ENCODE data around the gene HK1. TPM values are rescaled to one million over a fixed set of nuclear protein-coding genes. Genes with fewer than 3 reads are reported as not detected.
"Not testable (repeated sequence)": the region's sequence is repeated elsewhere in the genome, so short reads cannot be mapped to it uniquely, and the experiment has no call there.

HK1 gene
- total RNA-seq (ENCODE audit: insufficient read depth, low replicate concordance): 57.3 TPM

DNA sequence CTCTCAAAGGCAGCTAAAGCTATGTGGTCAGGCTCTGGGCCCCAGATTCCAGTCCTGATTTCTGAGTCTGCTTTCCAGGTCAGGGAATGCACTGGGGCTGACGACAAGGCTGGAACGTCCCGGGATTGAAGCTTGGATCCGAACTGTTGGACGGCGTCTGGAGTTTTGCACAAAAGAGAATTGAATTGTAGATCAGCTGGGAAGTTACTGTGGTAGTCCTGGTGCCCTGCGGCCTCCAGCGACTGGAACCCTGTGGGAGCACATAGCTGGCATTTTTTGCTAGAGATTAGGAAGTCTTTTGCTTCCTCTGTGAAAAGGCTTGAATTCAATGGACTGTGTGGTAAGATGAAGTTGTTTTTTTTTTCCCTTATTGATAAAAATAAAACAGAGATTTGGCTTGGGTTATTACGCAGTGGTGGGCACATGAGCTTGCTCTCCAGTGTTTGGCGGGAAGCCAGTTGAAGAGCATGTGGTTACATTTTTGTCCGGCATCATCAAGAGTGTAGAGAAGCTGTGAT lies at the start of gene HK1:
Gene HK1, plus strand, starts transcription at position 51 of the 518 bp plus-strand sequence.
- DNase-seq (ENCODE audit: low spot score): peak; percentile 52

DNA sequence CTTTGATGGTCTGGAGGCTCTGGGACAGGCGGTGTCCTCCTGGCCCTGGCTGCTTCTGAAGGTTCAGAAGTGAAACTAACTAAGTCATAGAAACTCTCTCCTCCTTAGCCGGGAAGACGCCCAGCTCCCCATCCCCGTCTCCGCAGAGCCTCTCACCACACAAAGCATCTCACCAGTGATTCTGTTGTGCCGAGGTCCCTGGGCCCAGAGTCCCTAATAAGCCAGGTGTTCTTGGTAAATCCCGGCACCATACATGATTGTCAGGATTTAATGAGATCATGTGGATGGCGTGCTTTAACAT lies 48.7 kb upstream of the HK1 start:
- DNase-seq (ENCODE audit: low spot score): no peak

DNA sequence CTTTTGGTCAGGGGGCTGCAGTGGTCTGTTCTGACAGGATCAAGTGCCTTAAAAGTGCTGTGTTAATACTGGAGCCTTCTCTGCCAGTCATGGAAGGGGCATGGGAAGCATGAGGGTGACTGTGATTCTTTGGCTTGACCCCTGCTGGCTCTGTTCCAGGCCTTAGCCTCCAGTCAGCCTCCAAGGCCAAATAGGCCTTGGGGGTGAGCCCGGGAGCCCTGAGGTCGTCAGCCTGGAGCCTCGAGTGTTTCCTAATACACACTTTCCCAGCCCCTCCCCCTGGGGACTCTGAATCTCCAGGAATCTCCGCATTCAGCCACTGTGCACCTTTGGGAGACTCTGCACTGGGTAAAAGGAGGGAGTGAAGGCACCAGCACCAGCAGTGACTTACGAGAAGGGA lies 48.2 kb upstream of the HK1 start:
- no peak for DNase-seq (ENCODE audit: low spot score)

DNA sequence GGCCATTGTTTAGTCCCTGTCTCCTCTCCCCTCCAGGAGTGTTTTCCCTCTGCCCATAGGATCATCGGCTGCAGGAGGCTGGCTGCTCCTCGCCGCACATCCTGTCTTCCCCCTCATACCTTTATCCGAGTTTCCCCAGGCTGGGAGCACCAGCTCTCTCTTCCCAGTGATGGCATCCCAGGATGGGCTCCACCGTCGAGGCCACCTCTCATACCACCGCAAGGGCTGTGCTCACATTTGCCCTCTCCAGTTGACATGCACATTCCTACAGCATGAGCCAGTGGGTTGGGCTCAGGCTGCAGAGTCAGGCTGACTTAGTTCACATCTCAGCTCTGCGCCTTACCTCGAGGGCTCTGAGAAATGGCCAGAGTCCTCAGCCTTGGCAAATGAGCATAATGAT lies 46.0 kb upstream of the HK1 start:
- peak; percentile 69 for DNase-seq (ENCODE audit: low spot score)

DNA sequence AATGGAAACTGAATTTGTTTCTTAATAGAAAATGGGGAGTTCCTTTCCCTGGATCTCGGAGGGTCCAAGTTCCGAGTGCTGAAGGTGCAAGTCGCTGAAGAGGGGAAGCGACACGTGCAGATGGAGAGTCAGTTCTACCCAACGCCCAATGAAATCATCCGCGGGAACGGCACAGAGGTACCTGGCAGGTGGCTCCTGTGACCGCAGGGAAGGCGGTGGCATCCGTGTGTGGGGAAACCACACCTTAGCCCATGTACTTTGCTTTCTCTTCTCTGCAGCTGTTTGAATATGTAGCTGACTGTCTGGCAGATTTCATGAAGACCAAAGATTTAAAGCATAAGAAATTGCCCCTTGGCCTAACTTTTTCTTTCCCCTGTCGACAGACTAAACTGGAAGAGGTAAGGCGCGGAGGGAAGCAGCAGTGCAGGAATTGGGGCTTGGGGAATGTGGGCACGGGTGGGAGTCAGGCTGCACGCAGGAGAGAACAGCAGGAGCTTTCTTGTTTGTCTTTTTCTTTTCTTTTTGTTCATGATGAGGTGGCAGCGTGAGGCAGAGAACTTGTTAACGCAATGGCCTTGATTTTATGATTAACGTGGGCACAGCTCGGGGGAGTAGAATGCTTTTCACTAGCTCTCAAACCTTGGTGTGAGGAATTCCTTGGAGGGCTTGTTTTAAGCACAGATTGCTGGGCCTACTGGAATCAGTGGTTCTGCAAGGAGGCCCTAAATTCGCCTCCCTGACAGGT lies 45.4 kb upstream of the HK1 start:
- DNase-seq (ENCODE audit: low spot score): no peak

DNA sequence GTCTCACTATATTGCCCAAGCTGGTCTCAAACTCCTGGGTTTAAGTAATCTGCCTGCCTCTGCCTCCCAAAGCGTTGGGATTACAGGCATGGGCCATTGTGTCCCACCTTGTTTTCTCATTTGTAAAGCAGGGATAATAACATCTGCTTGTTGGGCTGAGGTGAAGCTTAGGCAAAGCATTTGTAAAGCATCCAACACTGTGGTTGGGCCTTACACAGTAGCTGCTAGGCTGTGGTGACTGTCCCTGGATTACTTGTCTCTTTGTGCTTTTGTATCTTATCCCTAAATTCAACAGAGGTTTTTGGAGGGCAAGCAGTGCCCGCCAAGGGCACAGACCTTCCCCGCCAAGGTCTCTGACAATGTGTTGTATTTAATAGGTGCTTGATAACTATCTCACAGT lies 43.8 kb upstream of the HK1 start:
- no peak for DNase-seq (ENCODE audit: low spot score)

DNA sequence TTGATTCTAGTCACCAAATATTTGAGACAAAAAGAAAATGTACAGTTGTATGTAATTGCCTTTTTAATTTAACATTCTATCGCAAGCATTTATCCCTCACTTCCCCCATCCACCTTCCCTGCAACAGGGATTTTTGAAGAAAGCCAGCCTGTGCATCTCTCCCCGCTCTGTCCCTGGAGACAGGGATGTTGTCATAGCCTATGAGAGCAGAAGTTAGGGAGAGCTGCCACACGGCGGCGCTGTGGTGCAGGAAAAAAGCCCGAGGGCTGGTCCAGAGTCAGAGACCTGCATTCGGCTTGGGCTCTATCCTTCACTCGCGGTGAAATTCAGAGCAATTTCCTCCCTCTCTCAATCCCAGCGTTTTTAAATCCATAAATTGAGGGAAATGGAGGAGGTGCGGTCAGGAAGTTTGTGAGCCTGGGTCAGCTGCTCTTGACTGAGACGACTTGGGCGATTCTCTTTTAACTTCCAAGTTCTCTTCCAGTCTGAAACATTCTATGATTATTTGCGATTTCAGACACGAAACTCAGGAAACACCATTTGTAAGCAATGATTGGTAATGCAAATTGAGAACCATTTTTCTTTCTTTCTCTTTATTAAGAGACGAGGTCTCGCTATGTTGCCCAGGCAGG lies 40.7 kb upstream of the HK1 start:
- DNase-seq (ENCODE audit: low spot score): peak; percentile 90

DNA sequence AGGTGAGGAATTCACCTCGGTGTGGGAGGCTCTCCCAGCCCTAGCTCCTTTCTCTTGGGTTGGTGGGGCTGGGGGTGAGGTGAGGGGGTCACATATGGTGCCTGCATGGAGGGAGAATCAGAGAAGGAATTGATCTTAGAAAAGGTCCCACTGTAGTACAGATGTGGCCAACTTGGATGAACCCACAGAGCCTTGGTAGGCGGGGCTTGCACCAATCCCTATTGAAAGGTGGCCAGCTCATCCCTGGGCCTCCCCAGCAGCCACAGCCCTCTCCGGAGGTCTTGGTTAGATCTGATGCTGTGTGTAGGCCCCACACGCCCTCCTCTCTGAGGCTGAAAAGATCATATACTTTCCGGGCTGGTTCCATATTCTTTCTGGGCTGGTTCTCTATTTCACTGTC lies 39.2 kb upstream of the HK1 start:
- DNase-seq (ENCODE audit: low spot score): no peak

DNA sequence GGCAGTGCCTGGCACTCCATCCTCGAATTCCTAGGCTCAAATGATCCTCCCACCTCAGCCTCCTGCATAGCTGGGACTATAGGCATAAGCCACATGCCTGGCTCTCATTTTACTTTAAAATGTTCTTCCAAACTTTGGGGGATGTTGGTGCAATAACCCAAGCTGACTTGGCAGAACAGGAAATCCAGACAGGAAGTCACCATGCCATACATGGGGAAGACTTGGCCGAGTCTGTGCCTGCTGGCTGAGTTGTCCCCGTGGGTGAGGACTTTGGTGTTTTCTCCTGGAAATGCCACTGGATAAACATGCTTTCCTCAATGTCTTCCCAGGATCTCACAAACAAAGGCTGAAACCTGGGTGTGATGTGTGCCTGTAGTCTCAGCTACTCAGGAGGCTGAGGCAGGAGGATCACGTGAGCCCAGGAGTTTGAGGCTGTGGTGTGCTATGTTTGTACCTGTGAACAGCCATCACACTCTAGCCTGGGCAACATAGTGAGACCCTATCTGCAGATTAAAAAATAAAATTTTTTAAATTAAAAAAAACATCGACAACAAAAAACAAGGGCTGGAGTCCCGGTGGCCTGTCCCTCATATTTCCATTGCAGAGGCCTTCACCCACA lies 38.4 kb upstream of the HK1 start:
- DNase-seq (ENCODE audit: low spot score): no peak

DNA sequence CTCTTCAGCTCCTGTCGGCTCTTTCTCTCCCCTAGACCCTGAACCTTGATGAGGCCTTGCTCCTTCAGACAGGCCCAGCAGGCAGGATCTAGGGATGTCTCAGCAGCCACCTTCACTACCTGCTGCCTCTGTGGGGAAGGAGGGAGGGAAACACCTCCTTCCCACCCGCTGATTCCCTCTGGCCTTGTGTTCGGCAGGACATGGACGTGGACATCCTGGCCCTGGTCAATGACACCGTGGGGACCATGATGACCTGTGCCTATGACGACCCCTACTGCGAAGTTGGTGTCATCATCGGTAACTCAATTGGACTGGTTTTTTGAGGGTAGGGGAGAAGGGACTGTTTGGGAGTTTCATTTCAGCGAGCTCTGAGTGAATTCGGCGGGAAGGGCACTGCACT lies 37.8 kb upstream of the HK1 start:
- no peak for DNase-seq (ENCODE audit: low spot score)

DNA sequence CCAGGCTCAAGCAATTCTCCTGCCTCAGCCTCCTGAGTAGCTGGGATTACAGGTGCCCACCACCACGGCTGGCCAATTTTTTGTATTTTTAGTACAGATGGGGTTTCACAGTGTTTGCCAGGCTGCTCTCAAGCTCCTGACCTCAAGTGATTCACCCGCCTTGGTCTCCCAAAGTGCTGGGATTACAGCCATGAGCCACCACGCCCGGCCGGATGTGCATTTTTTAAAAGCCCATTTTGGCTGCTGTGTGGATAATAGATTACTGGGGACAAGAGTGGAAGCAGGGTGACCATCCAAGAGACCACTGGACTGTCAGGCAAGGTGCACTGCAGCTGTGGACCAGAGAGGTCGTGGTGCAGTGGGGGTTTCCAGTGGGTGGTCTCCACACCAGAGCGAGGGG lies 36.7 kb upstream of the HK1 start:
- DNase-seq (ENCODE audit: low spot score): no peak

DNA sequence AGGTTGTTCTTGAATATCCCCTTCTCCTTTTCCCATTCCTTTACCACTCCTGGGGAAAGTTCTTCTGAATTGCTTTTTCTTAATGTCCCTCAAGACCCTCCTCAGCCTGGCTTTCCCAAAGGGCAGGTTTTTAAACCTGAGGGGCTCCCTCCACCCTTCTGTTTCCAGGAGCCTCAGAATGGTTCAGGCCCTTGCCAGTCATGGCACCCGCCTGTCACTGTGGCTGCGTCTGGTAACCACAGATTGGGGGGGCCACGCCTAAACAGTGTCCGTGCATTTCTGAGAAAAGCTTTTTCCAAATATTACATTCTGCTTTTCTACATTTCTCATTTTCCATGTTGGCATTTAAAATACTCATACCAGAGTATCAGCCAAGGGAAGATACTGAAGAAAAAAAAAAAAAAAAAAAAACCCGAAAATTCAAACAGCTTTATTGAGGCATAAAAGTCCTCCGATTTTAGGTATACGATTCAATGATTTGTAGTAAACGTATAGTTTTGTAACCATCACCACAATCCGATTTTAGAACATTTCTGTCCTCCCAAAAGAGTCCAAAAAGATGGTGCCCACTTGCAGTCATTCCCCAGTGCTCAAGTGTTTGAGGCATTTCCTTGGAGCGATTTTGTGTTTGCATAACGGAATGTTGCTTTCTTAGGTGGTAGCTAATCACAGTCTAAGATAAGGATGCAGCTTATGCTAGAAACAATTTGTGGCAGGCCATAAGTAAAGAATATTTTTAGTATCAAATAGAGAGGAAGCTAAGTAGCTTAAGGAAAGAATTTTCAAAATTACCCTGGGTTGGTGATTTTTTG lies 36.0 kb upstream of the HK1 start:
- peak; percentile 12 for DNase-seq (ENCODE audit: low spot score)

DNA sequence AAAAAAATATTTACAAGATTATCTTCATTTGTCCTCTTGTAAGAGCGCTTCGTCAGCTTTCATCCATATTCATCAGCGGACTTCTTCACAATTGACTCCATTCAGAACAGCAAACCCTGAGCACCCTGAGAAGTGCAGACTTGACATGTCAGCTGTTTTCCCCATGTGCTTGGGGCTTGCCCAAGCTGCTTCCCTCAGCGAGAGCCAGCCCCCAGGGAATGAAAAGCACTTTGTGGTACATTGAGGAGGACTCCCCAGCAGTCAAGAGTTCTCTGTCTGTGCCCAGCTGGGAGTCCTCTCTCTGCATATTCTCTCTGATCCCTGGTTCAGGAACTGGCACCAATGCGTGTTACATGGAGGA lies 35.5 kb upstream of the HK1 start:
- DNase-seq (ENCODE audit: low spot score): peak; percentile 14

DNA sequence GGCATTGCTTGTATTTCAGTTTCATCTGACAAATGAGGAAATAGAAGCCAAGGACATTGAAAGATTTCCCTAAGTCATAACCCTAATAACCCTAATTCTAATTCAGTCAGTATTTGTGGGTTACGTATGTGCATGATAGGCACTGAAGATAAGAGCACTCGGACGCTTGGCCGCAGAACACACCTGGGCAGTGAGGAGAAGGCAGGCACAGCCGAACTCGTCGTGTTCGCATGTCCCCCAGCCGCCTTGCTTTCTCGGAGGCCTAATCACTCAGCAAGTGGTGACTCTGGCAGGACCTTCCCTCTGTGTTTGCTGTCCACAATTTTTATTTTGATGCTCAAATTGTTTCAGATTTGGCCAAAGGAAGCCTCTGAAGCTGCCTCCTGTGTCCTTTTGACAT lies 34.5 kb upstream of the HK1 start:
- DNase-seq (ENCODE audit: low spot score): no peak

DNA sequence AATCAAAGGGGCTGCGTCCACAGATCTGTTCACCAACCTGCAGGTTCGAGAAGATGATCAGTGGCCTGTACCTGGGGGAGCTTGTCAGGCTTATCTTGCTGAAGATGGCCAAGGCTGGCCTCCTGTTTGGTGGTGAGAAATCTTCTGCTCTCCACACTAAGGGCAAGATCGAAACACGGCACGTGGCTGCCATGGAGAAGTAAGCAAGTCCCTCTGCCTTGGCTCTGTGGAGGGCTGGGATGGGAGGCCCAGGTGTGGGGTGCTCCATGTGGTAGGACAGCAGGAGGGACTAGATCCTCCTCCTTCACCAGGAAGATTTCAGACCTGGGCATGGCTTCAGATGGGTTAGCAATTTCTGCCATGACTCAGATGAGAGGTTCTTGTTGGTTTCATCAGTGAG lies 32.3 kb upstream of the HK1 start:
- DNase-seq (ENCODE audit: low spot score): no peak

DNA sequence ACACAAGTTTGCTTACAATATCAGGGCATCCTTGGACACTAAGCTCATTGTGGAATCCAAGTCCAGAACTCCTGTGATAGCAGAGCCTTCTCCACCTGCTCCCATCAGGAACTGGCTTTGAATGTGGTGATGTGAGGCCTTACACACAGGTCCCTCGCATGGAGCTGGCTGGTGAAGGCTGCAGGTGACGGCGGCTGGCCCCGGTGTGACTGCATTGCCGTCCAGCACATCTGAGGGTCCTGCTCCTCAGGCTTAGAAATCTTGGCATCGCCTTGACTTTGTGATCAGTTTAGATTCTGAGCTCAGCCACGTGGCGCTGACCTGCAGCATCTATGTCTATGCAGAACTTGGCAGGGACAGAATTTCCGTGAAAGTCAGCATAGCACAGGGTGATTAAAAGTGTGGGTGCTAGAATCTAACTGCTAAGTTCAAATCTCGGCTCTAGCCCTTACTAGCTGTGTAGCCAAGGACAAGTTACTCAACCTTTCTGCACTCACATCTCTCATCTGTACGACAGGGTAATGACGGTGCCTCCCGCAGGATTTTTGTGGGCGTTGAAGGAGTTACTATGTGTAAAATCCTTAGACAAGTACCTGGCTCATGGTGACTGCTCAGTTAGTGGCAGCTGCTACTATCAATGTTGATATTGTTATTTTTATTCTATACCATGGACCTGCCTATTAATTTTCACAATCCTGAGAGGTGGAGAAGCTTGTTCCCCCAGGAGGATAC lies 31.5 kb upstream of the HK1 start:
- no peak for DNase-seq (ENCODE audit: low spot score)

DNA sequence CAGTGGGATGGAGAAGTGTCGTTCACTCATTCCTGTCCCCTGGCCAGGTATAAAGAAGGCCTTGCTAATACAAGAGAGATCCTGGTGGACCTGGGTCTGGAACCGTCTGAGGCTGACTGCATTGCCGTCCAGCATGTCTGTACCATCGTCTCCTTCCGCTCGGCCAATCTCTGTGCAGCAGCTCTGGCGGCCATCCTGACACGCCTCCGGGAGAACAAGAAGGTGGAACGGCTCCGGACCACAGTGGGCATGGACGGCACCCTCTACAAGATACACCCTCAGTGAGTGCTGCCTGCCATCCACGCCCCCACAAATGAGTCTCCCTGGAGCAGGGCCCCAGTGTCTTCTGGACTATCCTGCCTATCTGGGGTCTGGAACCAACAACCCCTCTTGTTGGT lies 31.0 kb upstream of the HK1 start:
- no peak for DNase-seq (ENCODE audit: low spot score)

DNA sequence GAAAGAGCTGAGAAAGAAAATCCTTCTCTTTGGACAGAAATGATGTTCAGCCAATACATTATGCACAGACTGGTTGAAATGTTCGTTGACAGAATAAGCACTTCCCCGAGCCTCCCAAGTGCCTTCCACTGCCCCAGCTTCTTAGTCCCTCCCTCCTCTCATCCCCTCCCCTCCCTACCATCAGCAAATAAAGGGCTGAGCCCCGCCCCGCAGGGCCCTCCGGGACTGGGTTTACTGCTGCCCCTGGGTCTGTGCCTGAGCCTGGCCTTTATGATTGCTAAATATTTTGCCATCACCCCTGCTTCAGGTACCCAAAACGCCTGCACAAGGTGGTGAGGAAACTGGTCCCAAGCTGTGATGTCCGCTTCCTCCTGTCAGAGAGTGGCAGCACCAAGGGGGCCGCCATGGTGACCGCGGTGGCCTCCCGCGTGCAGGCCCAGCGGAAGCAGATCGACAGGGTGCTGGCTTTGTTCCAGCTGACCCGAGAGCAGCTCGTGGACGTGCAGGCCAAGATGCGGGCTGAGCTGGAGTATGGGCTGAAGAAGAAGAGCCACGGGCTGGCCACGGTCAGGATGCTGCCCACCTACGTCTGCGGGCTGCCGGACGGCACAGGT lies 30.1 kb upstream of the HK1 start:
- no peak for DNase-seq (ENCODE audit: low spot score)

DNA sequence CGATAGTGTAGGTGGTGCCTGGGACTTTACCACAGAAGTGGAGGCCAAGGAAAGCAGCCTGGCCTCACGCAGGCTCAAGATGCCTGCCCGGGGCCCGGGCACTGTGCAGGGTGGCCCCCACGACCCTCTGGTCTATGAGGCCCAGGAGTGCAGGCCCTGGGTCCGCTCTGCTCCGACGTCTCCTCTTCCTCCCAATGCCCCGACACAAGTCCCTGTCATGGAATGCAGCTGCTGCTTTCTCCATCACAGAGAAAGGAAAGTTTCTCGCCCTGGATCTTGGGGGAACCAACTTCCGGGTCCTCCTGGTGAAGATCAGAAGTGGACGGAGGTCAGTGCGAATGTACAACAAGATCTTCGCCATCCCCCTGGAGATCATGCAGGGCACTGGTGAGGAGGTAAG lies 28.3 kb upstream of the HK1 start:
- DNase-seq (ENCODE audit: low spot score): no peak

DNA sequence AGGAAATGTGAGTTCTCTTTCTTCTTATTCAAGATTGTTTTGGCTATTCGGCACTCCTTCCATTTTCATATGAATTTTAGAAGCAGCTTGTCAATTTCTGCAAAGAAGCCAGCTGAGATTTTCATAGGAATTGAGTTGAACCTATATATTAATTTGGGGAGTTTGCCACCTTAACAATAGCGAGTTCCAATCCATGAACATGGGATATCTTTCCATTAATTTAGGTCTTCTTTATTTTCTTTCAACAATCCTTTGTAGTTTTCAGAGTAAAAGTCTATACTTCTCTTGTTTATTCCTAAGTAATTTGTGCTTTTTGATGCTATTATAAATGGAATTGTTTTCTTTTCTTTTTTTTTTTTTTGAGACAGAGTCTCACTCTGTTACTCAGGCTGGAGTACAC lies 26.9 kb upstream of the HK1 start:
- DNase-seq (ENCODE audit: low spot score): not testable (repeated sequence)

DNA sequence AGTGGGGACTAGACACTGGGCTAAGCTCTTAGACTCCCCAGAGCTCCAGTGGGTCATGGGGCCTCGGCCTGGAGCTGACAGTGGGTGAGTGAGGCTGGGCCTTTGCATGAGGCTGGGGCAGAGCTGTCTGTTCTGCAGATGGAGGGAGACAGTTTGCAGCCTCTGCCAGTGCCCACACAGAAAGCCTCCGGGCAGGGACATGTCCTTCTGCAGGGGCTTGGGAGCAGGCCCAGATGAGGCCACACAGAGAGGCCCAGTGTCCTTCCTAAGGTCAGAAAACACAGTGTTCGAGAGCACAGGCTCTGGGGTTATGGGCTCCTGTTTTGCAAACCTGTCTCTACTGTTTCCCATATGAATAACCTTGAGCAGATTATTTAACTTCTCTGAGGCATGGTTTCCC lies 25.1 kb upstream of the HK1 start:
- DNase-seq (ENCODE audit: low spot score): no peak

Measured in umbilical cord (tissue), 2 donors.